ENCODE measurements around the gene PLD1. TPM values are rescaled to one million over a fixed set of nuclear protein-coding genes. Genes with fewer than 3 reads are reported as not detected.

The PLD1 gene
- total RNA-seq, 1 donor from 2014 or later, result 0.93 TPM

DNA sequence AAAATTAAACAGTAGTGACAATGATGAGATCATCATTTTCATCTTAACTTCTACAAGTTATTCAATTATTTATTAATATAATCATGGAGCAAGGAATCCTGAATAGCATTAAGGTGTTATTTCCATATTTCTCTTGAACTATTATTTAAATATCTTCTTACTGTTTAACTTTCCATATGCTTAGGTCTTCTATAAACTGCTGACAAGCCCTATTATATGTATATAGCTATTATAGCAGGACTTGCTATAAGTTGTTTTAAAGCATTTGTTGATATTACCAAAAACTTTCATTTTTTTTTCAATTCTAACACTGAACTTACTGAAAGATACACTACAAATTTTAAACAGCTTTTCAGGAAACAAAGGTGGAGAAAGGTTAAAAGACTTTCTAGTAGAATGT is 76.7 kb downstream of the PLD1 start:
- Mint-ChIP-seq H3K4me1 (peaks cover 11% of the 10 kb centered on the region), H3K27ac (ENCODE audit: unreplicated experiment) (no peak overlapping the region), H3K27me3 (ENCODE audit: low read depth) (no peaks in the 10 kb centered on the region), H3K36me3 (ENCODE audit: low read depth) (no peaks in the 10 kb centered on the region), H3K4me3 (no peak overlapping the region), H3K9me3 (no peaks in the 10 kb centered on the region)
- TF ChIP-seq, protein P1, sequence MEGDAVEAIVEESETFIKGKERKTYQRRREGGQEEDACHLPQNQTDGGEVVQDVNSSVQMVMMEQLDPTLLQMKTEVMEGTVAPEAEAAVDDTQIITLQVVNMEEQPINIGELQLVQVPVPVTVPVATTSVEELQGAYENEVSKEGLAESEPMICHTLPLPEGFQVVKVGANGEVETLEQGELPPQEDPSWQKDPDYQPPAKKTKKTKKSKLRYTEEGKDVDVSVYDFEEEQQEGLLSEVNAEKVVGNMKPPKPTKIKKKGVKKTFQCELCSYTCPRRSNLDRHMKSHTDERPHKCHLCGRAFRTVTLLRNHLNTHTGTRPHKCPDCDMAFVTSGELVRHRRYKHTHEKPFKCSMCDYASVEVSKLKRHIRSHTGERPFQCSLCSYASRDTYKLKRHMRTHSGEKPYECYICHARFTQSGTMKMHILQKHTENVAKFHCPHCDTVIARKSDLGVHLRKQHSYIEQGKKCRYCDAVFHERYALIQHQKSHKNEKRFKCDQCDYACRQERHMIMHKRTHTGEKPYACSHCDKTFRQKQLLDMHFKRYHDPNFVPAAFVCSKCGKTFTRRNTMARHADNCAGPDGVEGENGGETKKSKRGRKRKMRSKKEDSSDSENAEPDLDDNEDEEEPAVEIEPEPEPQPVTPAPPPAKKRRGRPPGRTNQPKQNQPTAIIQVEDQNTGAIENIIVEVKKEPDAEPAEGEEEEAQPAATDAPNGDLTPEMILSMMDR (conservative IDR thresholded peaks at IDR 0.05), result no peak
- no peak for DNase-seq (ENCODE audit: low read depth, low spot score)

DNA sequence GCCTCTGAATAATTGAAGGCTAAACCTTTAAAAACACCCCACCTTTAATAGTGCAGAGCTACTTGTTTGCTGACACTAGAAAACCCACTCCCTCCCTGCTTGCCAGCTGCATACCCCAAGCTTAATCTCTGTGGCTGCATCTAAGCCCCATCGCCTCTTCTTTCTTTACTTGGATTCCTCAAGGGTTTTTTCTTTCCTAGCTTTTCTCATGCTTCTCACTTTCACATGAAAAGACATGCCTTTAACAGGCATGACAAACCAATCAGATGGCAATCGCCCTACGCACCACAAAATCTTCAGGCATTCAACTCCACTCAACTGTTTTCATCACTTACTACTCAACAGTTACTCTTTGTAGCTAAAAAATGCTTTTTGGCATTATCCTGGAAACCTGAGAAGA is 77.5 kb downstream of the PLD1 start:
- no peak overlapping the region for H3K27ac Mint-ChIP-seq (ENCODE audit: unreplicated experiment)
- TF ChIP-seq, protein P1 (conservative IDR thresholded peaks at IDR 0.05), result no peak
- DNase-seq (ENCODE audit: low read depth, low spot score), result no peak
- H3K9me3 Mint-ChIP-seq, result no peaks in the 10 kb centered on the region
- no peaks in the 10 kb centered on the region for H3K36me3 Mint-ChIP-seq (ENCODE audit: low read depth)
- H3K27me3 Mint-ChIP-seq (ENCODE audit: low read depth), result no peaks in the 10 kb centered on the region
- no peak overlapping the region for H3K4me3 Mint-ChIP-seq
- peaks cover 11% of the 10 kb centered on the region for H3K4me1 Mint-ChIP-seq

DNA sequence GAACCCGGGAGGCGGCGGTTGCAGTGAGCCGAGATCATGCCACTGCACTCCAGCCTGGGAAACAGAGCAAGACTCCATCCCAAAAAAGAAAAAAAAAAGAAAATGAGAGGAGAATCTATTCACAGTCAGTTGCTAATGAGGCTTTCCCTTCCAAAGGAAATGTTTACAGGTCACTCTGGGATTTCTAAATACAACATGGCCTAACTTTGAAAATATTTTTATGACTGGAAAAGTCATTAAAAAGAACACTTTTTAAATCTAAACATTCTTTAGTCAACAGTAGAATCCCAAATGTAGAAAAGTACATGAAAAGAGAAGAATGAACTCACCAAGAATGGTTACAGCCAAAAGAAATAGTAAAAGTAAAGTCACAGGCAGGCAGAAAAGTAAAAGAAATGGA is 78.6 kb downstream of the PLD1 start:
- no peak for DNase-seq (ENCODE audit: low read depth, low spot score)
- H3K9me3 Mint-ChIP-seq, result no peaks in the 10 kb centered on the region
- peaks cover 5% of the 10 kb centered on the region for H3K4me1 Mint-ChIP-seq
- H3K27ac Mint-ChIP-seq (ENCODE audit: unreplicated experiment), result no peak overlapping the region
- H3K27me3 Mint-ChIP-seq (ENCODE audit: low read depth), result no peaks in the 10 kb centered on the region
- no peak overlapping the region for H3K4me3 Mint-ChIP-seq
- TF ChIP-seq, protein P1 (conservative IDR thresholded peaks at IDR 0.05), result no peak
- H3K36me3 Mint-ChIP-seq (ENCODE audit: low read depth), result no peaks in the 10 kb centered on the region

DNA sequence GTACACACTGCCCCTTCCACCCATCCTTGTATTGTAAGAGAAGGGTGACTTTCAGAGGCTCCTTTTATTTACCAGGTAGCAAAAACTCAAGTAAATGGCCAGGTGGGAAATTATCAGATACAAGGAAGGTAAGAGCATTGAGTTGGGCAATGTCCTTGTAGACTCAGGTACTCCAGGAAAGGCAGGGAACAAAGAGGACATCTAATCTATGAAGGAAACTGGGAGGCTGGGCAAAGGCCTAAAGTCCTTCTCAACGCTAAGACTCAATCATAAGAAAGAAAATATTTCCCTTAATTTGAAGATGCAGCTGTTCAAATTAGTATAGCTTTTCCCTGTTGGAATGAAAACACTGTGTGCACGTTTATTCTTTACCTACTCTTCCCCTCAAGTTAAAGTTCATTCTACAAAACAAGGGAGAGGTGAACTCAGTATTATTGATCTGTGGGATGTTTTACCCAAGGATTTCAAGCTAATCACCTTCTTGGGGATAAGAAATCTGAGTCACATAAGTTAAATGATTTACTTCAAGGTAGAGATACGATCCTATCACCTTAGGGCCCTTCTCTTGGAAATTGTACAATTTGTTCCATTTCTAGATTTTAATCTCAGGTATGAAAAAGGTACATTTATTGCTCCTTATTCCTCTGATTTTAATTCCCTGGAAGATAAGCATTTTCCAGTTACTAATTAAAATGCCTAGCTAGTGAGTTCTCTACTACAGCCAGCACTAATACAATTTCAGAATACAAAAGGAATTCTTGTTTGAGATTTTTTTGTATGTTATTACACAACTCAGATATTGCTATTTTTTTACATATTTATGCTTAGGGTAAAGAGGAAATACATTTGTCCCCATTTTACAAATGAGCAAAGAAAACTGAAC is 80.6 kb downstream of the PLD1 start:
- H3K36me3 Mint-ChIP-seq (ENCODE audit: low read depth), result no peaks in the 10 kb centered on the region
- H3K4me1 Mint-ChIP-seq, result no peaks in the 10 kb centered on the region
- H3K27ac Mint-ChIP-seq (ENCODE audit: unreplicated experiment), result no peak overlapping the region
- TF ChIP-seq, protein P1 (conservative IDR thresholded peaks at IDR 0.05), result no peak
- no peaks in the 10 kb centered on the region for H3K27me3 Mint-ChIP-seq (ENCODE audit: low read depth)
- no peak for DNase-seq (ENCODE audit: low read depth, low spot score)
- H3K9me3 Mint-ChIP-seq, result no peaks in the 10 kb centered on the region
- no peak overlapping the region for H3K4me3 Mint-ChIP-seq

DNA sequence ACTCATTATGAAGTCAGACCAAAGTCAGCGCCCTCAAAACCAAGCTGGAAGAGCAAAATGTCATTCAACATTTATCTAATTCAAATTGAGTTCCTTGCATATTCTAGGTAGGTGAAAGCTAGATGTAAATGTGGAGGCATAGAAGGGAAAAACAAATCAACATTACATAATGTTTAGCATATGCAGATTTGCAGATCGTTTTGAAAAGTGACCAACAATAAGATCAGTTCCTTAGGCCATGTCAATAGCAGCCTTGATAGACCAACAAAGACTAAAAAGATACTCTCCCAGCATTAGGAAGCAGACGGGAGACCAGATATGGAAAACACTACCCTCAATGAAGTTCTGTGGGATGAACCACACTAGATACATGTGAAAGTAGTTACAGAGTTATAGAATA is 83.0 kb downstream of the PLD1 start:
- H3K36me3 Mint-ChIP-seq (ENCODE audit: low read depth), result no peaks in the 10 kb centered on the region
- TF ChIP-seq, protein P1 (conservative IDR thresholded peaks at IDR 0.05), result no peak
- H3K9me3 Mint-ChIP-seq, result no peaks in the 10 kb centered on the region
- H3K27me3 Mint-ChIP-seq (ENCODE audit: low read depth), result no peaks in the 10 kb centered on the region
- DNase-seq (ENCODE audit: low read depth, low spot score), result no peak
- H3K4me3 Mint-ChIP-seq, result no peak overlapping the region
- H3K4me1 Mint-ChIP-seq, result no peaks in the 10 kb centered on the region
- no peak overlapping the region for H3K27ac Mint-ChIP-seq (ENCODE audit: unreplicated experiment)

Data from neural crest cell (in vitro differentiated cells).